ENCODE measurements around the gene CNTNAP2. TPM values are rescaled to one million over a fixed set of nuclear protein-coding genes. Genes with fewer than 3 reads are reported as not detected.

CNTNAP2 gene
- total and polyA plus RNA-seq, 2 of the 13 experiments (the other 11 are each of a cell fraction or from before 2014, with no cell fraction given) = 0.40 to 0.42 TPM

DNA sequence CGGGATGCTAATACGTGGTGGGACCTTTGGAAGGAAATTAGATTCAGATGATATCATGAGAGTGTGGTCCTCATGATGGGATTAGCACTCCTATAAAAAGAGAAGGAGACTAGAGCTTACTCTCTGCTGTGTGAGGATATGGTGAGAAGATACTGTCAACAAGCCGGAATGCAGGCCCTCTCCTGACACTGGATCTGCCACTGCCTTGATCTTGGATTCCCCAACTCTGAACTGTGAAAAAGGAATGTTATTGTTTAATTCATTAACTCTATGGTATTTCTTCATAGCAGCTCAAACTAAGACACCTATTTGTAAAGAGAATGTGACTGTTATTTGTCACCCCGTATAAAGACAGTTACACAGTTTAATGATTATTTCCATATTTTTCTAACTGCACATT is 1246.5 kb downstream of the CNTNAP2 start:
- ChIA-PET CTCF (ENCODE audit: low intra/inter-chr PET ratio, low total read pairs) (no interaction called here), POLR2A (no interaction called here)
- Histone ChIP-seq H3K4me3 (replicated peaks in 1 of 3; ENCODE audit: insufficient read depth in 1 of 3, low read depth in 2 of 3, low read length in 3 of 3) (no peak overlapping the region), H2AFZ (ENCODE audit: low read length) (no peak overlapping the region), H3K27ac (ENCODE audit: extremely low read length, insufficient read depth, low read length) (no peak overlapping the region), H3K4me2 (ENCODE audit: low read depth, low read length) (no peak overlapping the region), H3K9ac (ENCODE audit: insufficient read depth, low read depth, low read length) (no peak overlapping the region), H3K9me3 (ENCODE audit: low read length) (peaks cover 62% of the 10 kb centered on the region), H3K27me3 (ENCODE audit: control insufficient read depth in 1 of 2, insufficient read depth in 2 of 2, low read length in 2 of 2) (no peaks in the 10 kb centered on the region), H4K20me1 (ENCODE audit: insufficient read depth, low read length) (no peaks in the 10 kb centered on the region), H3K4me1 (ENCODE audit: insufficient read depth, low read length) (no peaks in the 10 kb centered on the region), H3K36me3 (replicated peaks in 1 of 2; ENCODE audit: control insufficient read depth in 1 of 2, insufficient read depth in 2 of 2, low read length in 2 of 2) (no peaks in the 10 kb centered on the region), H3K79me2 (ENCODE audit: insufficient read depth, low read length) (no peaks in the 10 kb centered on the region)
- intact Hi-C loops (cut with micrococcal nuclease; ENCODE audit: unreplicated experiment) = no loop called here
- FAIRE-seq (no peak), DNase-seq (ENCODE audit: low spot score) (no peak), ATAC-seq (no peak)
- in situ Hi-C loops (cut with HindIII; ENCODE audit: extremely low pct_ligation_motif_present, low pct_unique_long_range_greater_than_20kb) = no loop called here
- no peak for TF ChIP-seq ZNF550 (CRISPR knock-in tag; IDR thresholded peaks at IDR 0.05; ENCODE audit: borderline replicate concordance)
- no peak for TF ChIP-seq ZNF274 (CRISPR knock-in tag; IDR thresholded peaks at IDR 0.05)
- no peak for TF ChIP-seq RNF2 (conservative IDR thresholded peaks at IDR 0.05; ENCODE audit: low read depth)
- no peak for TF ChIP-seq ZNF160 (CRISPR knock-in tag; IDR thresholded peaks at IDR 0.05)
- TF ChIP-seq, protein P1, sequence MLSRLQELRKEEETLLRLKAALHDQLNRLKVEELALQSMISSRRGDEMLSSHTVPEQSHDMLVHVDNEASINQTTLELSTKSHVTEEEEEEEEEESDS (CRISPR knock-in tag; IDR thresholded peaks at IDR 0.05; ENCODE audit: borderline replicate concordance) = no peak
- TF ChIP-seq MTF1 (CRISPR knock-in tag; IDR thresholded peaks at IDR 0.05) = no peak
- no peak for TF ChIP-seq TOPORS (CRISPR knock-in tag; IDR thresholded peaks at IDR 0.05)
- TF ChIP-seq ZNF737 (CRISPR knock-in tag; IDR thresholded peaks at IDR 0.05; ENCODE audit: borderline replicate concordance) = no peak
- no peak for TF ChIP-seq NFYC (CRISPR knock-in tag; IDR thresholded peaks at IDR 0.05)
- no peak for TF ChIP-seq MED1 (CRISPR knock-in tag; IDR thresholded peaks at IDR 0.05)
- TF ChIP-seq ZNF44 (CRISPR knock-in tag; IDR thresholded peaks at IDR 0.05) = no peak
- no peak for TF ChIP-seq SIN3A (IDR thresholded peaks at IDR 0.05; ENCODE audit: borderline replicate concordance, low read depth, low read length)
- TF ChIP-seq, protein P2, sequence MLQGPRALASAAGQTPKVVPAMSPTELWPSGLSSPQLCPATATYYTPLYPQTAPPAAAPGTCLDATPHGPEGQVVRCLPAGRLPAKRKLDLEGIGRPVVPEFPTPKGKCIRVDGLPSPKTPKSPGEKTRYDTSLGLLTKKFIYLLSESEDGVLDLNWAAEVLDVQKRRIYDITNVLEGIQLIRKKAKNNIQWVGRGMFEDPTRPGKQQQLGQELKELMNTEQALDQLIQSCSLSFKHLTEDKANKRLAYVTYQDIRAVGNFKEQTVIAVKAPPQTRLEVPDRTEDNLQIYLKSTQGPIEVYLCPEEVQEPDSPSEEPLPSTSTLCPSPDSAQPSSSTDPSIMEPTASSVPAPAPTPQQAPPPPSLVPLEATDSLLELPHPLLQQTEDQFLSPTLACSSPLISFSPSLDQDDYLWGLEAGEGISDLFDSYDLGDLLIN (CRISPR knock-in tag; IDR thresholded peaks at IDR 0.05; ENCODE audit: borderline replicate concordance) = no peak
- no peak for TF ChIP-seq FOXC1 (CRISPR knock-in tag; IDR thresholded peaks at IDR 0.05; ENCODE audit: borderline replicate concordance)
- under 1% methylated on average over 4 of the region's 4 CpGs for WGBS (ENCODE audit: low lambda C conversion rate)
- BruUV-seq (replicated peaks) = no TSS peak
